GM19455 (cell line): ENCODE measurements around the gene ABCC10.
A peak's percentile ranks its signal among the peaks of the same experiment; 100 is the strongest.

ENCODE experiments used
- ATAC-seq: cut with Tn5 transposase; IDR thresholded peaks from one replicate; pipeline ENCODE4 v1.9.1; 2021; ENCODE audit not compliant: unreplicated experiment

The ABCC10 gene

DNA sequence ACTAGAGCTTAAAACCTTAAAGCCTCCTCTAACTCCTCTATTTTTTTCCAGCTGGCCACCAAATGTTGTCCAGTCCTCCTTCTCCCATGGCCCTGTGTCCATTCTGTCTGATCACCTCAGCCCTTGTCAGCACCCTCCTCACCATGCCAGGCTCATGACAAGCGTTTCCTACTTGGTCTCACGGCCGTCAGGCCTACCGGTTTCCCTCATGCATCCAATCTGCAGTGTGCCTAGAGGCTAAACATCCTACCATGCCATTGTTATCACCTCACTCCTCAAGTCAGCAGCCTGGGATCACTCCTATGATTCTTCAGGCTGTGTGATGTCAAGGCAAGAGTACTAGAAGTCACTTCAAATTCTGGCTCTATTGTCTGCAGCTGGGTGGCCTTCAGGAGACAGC is 40.4 kb downstream of the ABCC10 start:
- no peak for ATAC-seq

GRCh38 chr6:43468240-43468639 is 40.9 kb downstream of the ABCC10 start:
- ATAC-seq: no peak

DNA sequence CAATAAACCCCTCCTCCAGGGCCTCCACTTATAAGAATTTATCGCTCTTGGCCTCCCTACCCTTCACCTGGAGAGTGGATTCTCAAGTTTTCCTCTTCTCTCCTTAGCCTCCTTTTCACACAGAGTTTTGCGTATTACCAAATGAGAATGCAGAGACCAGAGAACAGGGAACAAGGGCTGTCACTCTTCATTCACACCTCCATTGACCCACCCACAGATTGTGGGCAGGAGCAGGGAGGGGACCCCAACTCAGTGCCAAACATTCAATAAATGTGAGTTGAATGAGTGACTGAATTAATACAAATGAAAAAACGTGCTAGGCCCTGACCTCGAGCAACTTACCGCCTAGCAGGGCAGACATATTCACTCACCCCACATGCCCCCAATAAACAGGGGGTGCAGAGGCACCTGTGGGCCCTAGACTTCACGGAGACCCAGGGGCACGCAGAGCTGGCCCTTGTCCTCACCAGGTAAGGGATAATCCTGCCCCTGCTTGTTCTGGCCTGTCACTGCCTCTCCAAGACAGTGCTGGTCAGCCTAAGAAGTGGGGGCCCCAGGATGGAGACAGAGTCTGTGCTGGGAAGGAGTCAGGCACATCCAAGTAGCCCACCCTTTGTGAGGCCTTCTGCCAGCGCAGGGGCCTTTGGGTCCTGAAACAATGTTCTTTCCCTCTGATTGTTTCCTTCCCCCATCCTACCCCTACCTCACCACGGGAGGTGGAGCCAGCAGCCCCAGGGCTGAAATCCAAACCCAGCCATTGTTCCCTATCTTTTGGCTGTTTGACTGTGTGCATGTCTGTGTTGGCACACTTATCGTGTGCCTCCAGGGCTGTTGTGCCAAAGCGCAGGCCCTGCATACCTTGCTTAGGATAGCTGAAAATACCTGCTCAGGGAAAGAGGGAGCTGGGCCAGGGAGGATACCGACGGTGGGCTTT is 41.7 kb downstream of the ABCC10 start:
- no peak for ATAC-seq

DNA sequence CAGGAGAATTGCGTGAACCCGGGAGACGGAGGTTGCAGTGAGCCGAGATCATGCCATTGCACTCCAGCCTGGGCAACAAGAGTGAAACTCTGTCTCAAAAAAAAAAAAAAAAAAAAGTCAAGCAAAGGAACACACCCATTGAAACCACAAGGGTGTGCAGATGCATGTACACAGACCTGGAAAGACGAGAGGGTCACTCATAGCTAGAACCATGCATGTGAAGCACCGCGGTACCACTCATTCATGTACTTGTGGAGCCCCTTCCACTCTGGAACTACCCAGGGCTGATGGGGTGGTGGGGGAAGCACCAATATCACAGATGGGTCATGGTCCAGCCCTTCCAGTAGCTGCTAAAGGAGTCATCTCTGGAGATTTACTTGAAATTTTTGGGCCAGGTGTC is 42.6 kb downstream of the ABCC10 start:
- ATAC-seq: no peak

DNA sequence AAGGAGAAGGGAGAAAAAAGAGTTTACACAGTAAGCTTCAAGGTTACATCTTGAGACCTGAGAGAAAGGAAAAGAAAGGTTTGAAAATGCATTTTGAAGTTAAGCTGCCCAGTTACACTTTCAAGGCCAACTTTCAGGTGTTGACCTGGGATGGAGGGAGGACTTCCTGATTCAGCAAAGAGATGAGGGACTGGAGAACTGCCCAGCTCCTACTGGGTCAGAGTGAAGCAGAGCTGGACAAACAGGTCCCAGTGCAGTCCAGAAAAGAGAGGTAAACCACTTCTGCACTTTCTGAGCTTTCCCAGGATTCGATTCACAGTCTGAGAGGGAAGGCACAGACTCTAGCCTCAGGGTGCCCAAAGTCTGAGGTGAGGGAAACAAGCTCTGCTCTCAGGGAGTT is 44.1 kb downstream of the ABCC10 start:
- no peak for ATAC-seq

DNA sequence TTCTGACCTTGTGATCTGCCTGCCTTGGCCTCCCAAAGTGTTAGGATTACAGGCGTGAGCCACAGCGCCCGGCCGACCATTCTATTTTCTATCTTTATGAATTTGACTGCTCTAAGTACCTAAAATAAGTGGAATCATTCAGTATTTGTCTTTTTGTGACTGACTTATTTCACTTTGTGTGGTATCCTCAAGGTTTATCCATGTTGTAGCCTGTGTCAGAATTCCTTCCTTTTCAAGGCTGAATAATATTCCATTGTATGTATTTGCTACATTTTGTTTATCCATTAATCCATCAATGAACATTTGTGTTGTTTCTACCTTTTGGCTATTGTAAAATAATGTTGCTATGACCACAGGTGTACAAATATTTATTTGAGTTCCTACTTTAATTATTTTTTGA is 45.2 kb downstream of the ABCC10 start:
- ATAC-seq: no peak

- no peak for ATAC-seq
Observed at GRCh38 chr6:43475516-43475915, 48.2 kb downstream of the ABCC10 start.

DNA sequence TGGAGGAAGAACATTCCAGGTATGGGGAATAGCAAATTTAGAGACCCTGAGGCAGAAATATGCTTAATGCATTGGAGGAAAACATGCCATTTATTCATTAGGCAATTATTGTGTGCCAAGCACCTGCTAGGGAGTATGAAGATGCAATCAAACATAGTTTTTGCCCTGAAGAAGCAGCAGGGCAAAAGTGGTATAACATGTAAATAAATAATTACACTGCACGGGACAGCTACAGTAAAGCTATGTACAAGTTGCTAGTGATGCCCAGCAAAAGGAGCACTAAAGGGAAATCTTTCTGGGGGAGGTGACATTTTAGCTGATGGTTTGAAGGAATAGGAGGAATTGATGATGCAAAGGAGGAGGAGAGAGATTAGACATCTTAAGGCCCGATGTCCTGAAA is 49.4 kb downstream of the ABCC10 start:
- ATAC-seq: no peak

DNA sequence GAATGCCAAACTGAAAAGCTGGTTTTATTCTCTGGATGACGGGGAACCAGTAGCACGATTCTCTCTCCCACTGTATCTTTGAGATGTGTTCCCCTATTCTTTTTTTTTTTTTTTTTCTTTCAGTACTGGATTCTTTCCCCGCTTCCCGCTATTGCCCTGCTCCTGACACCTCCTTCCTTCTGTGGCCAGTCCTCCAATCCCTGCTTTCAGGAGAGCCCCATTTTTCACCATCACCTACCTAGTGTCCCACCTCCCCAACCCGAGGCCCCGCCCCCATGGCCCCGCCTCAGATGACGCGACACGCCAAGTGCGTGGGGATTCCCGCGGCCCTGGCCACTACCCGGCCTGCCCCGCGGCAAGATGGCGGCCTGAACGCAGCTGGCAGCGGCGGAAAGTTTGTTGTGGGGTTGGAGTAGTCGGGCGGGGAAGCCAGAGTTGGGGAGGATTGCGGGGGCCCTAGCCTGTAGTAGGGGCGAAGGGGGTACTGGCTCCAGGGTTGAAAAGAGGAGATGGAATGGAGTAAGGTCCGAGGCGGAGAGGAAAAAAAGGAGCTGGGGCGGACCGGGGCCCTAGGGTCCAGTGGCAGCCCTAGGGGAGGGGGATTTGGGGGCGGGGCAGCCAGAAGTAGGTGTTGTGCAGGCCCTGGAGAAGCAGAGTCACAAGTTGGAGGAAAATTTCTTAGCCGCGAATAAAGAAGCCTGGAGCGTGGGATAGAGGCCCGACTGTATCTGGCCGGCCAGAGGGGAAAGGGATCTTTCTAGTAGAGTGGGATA is 50.1 kb downstream of the ABCC10 start, which contains the start of gene TJAP1:
TJAP1 (plus strand) TSS at position 336 of the 773 bp plus-strand sequence. CDS start 21,432 bp downstream, outside the sequence.
- ATAC-seq: peak; percentile 93

DNA sequence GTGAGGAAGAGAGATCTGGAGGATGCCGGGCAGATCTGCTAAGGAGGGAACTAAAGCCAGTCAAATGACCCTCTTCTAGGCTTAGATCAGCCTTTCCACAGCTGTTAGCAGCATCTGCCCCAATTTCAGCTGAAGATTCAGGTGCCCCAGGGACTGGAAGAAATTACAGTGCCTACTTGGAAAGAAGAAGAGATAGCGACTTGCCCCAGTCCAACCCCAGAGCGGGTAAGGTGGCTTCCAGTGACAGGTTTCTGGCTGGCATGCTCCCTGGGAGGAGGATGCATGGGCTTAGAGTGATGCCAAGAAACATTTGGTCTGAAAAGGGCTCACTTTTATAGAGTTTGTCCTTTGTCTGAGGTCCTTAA is 50.6 kb downstream of the ABCC10 start:
- no peak for ATAC-seq

GRCh38 chr6:43481075-43481474 is 53.7 kb downstream of the ABCC10 start:
- no peak for ATAC-seq

DNA sequence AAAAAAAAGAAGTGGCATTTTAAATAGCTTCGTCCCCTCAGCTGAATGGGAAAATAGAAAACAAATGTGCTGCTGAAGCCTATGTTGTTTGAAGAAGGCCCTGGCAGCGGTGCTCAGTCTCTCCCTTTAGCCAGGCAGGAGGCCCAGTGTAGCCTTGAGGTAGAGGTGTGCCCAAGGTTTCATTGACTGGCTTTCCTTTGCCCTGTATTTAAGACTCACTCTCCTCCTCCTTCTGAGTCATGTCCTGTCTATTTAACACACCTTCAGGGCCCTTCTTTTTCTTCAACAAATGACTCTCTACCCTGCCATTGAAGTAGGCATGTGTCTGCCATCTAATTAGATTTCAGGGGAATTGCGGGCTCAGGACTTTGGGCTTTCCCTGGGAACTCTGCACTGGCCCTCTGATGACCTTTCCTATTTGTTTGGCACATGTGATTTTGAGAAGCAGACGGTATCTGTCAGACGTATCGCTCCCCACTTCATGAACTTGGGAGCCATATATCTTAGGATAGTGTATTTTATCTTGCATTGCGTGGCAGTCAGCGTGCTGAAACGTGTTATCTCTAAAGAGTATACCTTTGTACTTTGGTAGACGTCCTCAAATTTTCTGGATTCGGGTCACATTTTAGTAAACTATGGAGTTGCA is 54.4 kb downstream of the ABCC10 start:
- ATAC-seq: no peak

DNA sequence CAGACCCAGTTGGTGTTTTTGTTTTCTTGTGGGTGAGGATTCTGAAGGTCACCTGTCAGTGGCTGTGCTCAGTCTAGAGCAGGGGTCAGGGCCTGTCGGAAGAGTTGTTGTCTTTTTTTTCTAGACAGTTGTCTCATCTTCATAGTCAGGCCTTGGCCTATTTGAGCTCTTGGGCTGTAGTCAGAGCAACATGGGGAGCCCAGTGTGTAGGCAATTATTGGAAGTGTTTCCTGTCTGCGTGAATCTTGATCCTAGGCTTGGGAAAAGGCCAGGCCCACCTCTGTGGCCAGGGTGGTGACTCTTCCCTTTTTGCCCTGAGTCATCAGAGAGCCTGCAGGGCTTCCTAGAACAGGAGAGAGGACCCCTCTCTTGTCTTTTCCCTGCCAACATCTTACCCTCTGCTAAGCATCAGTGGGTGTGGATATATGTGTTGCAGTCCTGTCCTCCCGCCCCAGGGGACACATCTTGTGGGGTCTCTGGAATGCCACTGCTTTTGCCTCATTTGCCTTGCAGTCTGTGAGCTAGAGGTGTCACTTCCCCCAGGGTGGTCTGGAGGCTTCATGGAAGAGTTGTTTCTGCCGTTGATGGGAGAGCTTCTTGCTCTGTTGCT is 61.4 kb downstream of the ABCC10 start:
- no peak for ATAC-seq

DNA sequence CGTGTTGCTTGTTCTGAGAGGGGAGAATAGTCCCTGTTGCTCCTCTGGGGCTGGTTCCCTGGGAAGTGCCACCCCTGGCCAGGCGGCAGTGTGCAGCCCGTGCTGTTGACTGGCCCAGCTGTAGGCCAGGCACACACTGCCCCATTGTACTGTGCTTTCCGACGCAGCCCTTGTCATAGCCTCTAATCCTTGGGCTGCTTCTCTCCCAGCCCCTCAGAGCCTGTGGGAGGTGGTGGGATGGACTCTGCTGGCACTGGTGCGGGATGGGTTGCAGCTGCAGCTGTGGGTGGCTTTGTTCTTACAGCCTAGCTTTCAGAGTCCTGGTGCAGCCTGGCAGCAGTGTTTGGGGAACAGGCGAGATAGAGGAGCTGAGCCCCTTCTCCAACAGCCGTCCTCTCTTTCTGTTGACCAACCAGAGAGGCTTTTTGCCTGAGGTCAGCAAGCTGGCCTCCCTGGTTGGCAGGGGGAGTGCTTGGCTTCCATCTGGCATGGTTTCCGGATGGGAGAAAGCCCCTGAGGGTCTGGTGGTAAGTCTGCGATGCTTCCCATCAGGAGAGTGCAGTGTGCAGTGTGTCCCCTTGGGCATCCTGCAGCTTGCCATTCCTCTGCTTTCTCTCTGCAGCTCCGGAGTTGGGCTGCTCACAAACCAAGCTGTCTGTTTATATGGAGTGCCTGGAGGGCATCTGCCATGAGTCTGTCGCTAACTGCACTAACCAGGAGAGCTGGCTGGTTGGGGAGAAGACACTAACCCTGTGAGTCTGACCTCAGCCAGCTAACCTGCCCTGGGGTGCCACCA is 62.1 kb downstream of the ABCC10 start:
- ATAC-seq: no peak

GRCh38 chr6:43490523-43490939 is 63.2 kb downstream of the ABCC10 start:
- no peak for ATAC-seq

DNA sequence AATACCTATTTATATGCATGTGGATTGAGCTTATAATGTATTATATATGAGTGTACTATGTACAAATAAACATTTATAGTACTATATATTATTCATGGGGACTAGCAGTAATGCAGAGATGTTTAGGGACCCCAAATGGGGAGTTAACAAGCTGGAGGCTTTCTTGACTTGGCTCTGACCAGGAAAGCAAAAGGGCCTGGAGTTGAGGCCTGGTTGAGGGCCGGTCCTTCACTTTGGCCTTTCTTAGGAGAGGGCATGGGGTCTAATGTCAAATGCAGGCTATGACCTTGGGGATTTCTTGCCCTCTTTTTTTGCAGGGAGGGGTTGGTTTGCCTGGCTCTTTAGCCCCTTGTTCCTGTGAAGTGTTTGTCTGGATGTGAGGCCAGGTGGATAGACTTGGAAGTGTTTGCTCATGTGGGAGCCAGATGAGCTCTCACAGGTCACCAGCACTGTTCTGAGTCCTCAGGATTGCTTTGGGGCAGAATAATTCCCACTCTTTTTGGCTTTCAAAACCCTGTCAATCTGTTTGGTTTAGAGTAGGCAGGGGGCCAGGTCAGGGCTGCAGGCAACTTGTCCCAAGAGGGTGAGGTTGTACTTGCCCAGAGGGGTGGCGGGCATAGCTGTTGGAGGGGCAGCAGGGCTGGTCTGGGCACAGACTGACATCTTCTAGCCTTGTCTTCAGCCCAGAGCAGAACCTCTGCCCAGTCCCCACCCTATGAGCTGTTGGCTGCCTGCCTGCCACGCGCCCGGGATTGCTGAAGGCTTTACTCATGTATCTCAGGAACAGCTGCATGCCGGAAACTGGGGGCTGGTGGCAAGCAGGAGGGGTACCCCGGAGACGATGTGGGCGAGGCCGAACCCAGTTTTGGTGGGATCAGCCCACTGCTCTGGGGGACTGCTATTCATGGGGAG is 64.7 kb downstream of the ABCC10 start:
- no peak for ATAC-seq

- no peak for ATAC-seq
Observed at GRCh38 chr6:43492673-43493072, 65.3 kb downstream of the ABCC10 start.

DNA sequence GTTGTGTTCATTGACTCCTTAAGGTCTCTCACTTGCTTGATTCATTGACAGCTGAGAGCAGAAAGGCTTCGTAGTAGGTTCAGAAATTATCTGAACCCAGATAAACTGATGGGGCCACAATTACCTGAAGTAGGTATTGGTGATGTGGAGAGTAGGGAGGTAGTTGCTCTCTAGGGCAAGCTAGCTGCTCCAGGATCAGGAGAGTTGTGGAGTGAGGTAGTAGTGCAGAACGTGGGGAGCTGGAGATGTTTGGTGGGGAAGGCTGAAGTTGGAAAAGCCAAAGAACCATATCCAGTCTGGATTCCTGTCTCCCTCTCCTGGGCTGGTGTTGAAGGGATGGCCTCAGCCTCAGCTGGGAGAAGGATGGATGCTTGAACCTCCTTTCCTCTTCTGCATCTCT is 65.9 kb downstream of the ABCC10 start:
- ATAC-seq: no peak

- no peak for ATAC-seq
Observed at GRCh38 chr6:43493833-43494232, 66.5 kb downstream of the ABCC10 start.
